Stomach smooth muscle (tissue), 2 donors: ENCODE results near the gene NARS2.

ENCODE experiments used
- H3K27ac ChIP-seq: one replicate; pipeline ENCODE4 v1.7.0; 2013; ENCODE audit warnings: mild to moderate bottlenecking, low read length, inconsistent platforms
- H3K27me3 ChIP-seq, 2 donors: one replicate each; pipeline ENCODE4 v1.7.0; 2013; ENCODE audit warnings: low read length in 2 of 2; ENCODE audit not compliant: insufficient read depth in 2 of 2, control insufficient read depth in 1 of 2
- H3K36me3 ChIP-seq, 2 donors: one replicate each; pipeline ENCODE4 v1.7.0; 2013; ENCODE audit warnings: low read length in 2 of 2; ENCODE audit not compliant: control insufficient read depth in 2 of 2, insufficient read depth in 2 of 2
- H3K4me1 ChIP-seq: one replicate; pipeline ENCODE4 v1.7.0; 2013; ENCODE audit warnings: low read length; ENCODE audit not compliant: control insufficient read depth, insufficient read depth
- H3K4me3 ChIP-seq, 2 donors: one replicate each; pipeline ENCODE4 v1.7.0; 2013; ENCODE audit warnings: low read length in 2 of 2
- H3K9ac ChIP-seq, 2 donors: one replicate each; pipeline ENCODE4 v1.7.0; 2013; ENCODE audit warnings: low read length in 2 of 2, mild to moderate bottlenecking in 1 of 2
- H3K9me3 ChIP-seq, 2 donors: one replicate each; pipeline ENCODE4 v1.7.0; 2013; ENCODE audit warnings: low read length in 2 of 2; ENCODE audit not compliant: control insufficient read depth in 2 of 2
- donor health status: healthy.
- donor health status: Pancreatic carcinoma.

NARS2 gene

DNA sequence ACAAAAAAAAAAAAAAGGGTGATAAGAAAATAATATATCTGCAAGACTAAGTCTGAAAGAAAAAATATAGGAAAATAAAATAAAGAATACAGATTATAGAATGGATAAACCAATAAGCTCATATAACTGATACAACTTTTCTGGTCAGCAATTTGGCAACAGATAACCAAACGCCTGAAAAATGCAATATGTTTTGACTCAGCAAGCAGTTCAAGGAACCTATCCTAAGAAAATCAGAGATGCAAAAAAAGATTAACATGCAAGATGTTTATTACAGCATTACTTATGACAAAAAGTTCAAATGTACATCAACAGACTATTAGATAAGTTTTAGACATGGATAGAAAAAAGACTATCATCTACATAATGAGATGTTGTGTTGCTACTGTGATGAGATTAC is 129.9 kb downstream of the NARS2 start:
- no peaks in the 10 kb centered on the region for H3K4me1 ChIP-seq
- H3K27me3 ChIP-seq: no peaks in the 10 kb centered on the region
- H3K27ac ChIP-seq: no peak overlapping the region
- H3K9ac ChIP-seq: no peak overlapping the region
- no peaks in the 10 kb centered on the region for H3K9me3 ChIP-seq
- peaks cover 0 to 9% of the 10 kb centered on the region in 2 donors for H3K36me3 ChIP-seq
- H3K4me3 ChIP-seq: no peak overlapping the region

DNA sequence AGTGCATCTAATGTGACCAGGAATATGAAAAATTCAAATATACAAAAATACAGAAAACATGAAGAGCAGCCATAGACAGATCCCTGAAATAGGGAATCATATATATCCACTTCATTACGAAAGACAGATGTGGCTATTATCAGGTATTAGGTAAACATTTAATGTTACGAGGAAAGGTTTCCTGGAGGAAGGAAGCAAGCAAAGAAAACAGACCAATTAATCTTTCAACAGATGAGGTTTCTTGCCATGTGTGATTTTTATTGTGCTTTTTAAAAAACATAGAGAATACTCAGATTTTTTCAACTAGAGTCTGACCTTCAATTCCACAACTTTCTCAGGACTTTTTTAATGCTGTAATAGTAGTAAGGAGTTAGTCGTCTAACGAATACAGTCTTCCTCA is 132.7 kb downstream of the NARS2 start:
- H3K27ac ChIP-seq: no peak overlapping the region
- no peaks in the 10 kb centered on the region for H3K4me1 ChIP-seq
- no peak overlapping the region for H3K9ac ChIP-seq

DNA sequence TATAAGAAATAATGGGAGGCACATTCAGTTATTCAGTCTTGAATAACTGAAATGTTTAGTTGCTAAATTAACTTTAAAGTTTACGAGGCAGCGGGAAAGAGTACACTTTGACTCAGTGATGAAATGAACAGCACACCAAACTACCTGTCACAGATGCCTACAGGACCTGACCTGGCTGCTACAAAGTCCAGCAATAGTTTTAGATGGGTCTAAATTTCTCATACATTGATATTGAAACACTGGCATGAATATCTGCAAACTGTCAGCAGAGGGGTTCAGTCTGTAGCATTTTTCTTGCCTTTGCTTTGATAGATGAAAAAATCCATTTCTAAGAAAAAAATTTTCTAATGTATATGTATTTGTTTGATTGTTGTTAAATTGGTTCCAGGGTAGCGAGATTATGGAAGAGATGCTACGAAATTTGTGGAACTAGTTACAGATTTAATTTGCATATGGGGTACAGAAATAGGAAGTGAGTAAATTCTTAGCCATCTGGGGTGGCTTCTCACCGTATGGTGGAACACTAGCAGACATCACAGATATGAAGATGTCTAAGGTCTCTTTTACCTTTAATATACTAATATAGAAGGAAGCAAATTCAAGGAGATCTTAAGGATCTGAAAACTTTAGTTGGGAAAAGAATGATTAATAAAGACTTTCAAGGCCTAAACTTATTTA is 136.2 kb downstream of the NARS2 start:
- Histone ChIP-seq H3K9ac (no peak overlapping the region), H3K9me3 (no peaks in the 10 kb centered on the region), H3K36me3 (peaks cover 0 to 9% of the 10 kb centered on the region in 2 donors), H3K4me3 (no peak overlapping the region), H3K27ac (no peak overlapping the region), H3K27me3 (no peaks in the 10 kb centered on the region), H3K4me1 (no peaks in the 10 kb centered on the region)

More for the DNA sequence above, 132.7 kb downstream of the NARS2 start:
- Histone ChIP-seq H3K27me3 (no peaks in the 10 kb centered on the region), H3K9me3 (no peaks in the 10 kb centered on the region), H3K36me3 (peaks cover 0 to 9% of the 10 kb centered on the region in 2 donors), H3K4me3 (no peak overlapping the region)

DNA sequence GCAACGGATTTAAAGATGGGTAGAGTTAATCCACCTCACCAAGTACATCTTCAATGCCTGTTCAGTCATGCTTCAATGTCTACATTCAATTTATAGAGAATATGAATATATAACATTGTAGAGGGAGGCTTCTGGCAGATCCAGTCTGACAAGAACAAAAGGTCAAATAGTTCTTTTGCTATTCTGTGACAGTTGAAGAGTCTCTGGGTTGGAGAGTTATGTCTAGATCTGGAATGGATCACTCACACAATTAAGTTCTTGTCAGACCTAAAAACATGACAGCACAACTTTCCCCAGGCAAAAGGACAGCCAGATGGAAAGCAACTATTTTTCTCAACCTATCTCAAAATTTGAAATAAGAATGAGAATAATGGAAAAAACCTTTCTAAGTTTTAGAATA is 141.7 kb downstream of the NARS2 start:
- no peaks in the 10 kb centered on the region for H3K27me3 ChIP-seq
- no peak overlapping the region for H3K4me3 ChIP-seq
- no peaks in the 10 kb centered on the region for H3K9me3 ChIP-seq
- H3K9ac ChIP-seq: no peak overlapping the region
- H3K4me1 ChIP-seq: no peaks in the 10 kb centered on the region
- no peaks in the 10 kb centered on the region for H3K36me3 ChIP-seq
- H3K27ac ChIP-seq: no peak overlapping the region

DNA sequence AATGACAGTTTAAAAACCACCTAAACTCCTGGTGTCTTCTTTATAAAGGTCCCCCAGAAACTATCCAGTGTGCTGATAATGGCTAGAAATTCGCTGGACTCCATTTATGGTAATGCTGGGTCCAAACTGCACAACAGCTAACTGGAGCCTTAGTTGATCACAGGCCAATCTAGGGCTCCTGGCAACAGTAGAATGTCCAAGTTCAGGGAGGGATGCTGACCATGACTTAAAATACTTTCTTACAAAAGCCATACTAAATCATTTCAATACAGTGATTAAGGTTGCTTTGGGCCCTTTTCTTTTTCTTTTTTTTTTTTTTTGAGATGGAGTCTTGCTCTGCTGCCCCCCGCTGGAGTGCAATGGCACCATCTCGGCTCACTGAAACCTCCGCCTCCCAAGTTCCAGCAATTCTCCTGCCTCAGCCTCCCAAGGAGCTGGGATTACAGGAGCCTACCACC is 142.6 kb downstream of the NARS2 start:
- no peaks in the 10 kb centered on the region for H3K36me3 ChIP-seq

DNA sequence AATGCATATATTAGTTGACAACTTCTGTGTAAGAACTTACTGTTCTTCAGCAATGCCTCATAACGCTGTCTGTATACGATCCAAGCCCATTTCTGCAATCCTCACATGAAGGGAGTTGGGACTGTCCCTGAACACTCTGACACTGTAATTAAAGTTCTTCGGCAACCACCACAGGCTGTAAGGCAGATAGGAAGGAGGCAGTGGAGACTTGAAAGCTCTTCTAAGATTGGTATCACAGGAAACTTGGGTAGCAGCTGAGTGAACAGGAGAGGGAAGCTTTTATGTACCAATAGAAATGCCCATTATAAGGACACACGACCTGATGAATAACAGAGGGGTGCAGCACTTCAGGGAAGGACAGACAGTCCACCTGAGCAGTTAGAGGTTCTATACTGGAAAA is 145.0 kb downstream of the NARS2 start:
- Histone ChIP-seq H3K4me3 (no peak overlapping the region), H3K27ac (no peak overlapping the region), H3K27me3 (no peaks in the 10 kb centered on the region), H3K9me3 (no peaks in the 10 kb centered on the region), H3K36me3 (no peaks in the 10 kb centered on the region), H3K4me1 (no peaks in the 10 kb centered on the region), H3K9ac (no peak overlapping the region)

More for the DNA sequence above, 142.6 kb downstream of the NARS2 start:
- Histone ChIP-seq H3K4me1 (no peaks in the 10 kb centered on the region), H3K9ac (no peak overlapping the region), H3K27ac (no peak overlapping the region), H3K4me3 (no peak overlapping the region), H3K9me3 (no peaks in the 10 kb centered on the region), H3K27me3 (no peaks in the 10 kb centered on the region)

DNA sequence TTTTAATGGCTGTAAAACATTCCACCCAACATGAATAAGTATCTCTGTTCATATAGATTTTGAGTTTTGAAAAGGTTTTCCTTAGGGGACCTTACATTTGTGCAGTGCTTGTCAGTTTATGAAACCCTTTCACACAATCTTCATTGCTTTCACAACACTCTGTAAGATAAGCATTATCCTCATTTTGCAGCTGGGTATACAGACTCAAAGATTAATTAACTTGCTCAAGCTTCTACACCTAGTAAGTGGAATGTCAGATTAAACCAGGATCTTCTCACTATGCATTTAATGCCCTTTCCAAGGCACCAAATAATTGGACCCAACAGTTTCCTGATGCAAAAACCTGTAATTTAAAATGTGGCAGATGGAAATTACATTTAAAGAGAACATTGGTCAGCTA is 145.5 kb downstream of the NARS2 start:
- Histone ChIP-seq H3K4me3 (no peak overlapping the region), H3K36me3 (no peaks in the 10 kb centered on the region), H3K9me3 (no peaks in the 10 kb centered on the region), H3K4me1 (no peaks in the 10 kb centered on the region), H3K27me3 (no peaks in the 10 kb centered on the region), H3K27ac (no peak overlapping the region), H3K9ac (no peak overlapping the region)

DNA sequence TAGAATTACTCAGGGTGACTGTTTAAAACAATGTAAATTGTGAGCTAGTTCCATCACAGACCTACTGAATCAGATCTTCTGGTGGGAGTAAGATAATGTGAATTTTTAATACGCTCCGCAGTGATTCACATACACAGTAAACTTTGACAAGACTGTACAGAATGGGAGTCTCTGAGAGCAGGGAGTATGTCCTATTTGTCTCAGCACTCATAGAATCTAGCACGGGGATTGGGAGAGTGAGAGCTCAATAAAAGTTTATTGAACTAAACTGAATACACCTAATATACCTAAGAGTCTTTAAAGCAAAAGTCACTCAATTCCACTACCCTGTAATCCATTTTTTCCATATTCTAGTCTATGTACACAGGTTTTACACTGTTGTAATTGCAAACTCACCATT is 145.9 kb downstream of the NARS2 start:
- Histone ChIP-seq H3K4me3 (no peak overlapping the region), H3K27ac (no peak overlapping the region), H3K9me3 (no peaks in the 10 kb centered on the region)

DNA sequence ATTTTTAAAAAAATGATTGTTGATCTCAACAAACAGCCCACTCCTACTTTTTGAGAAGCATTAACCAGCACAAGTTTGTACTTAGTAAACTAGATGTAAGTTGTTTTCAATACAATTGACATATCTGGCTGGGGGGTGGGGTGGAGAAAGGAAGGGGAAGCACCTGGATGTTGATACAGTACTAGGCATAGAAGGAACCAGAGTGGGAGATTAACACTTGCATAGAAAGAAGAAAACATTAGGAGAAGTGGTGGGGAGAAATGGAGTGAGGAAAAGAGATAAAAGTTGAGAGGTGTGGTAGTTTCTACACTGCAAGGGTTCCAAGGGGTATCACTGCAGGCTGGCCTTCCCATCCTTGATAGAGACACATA is 146.4 kb downstream of the NARS2 start:
- no peaks in the 10 kb centered on the region for H3K9me3 ChIP-seq
- H3K9ac ChIP-seq: no peak overlapping the region
- H3K36me3 ChIP-seq: no peaks in the 10 kb centered on the region
- no peak overlapping the region for H3K27ac ChIP-seq
- no peak overlapping the region for H3K4me3 ChIP-seq
- H3K4me1 ChIP-seq: no peaks in the 10 kb centered on the region
- no peaks in the 10 kb centered on the region for H3K27me3 ChIP-seq

More for the DNA sequence above, 145.9 kb downstream of the NARS2 start:
- Histone ChIP-seq H3K4me1 (no peaks in the 10 kb centered on the region), H3K9ac (no peak overlapping the region), H3K36me3 (no peaks in the 10 kb centered on the region), H3K27me3 (no peaks in the 10 kb centered on the region)

DNA sequence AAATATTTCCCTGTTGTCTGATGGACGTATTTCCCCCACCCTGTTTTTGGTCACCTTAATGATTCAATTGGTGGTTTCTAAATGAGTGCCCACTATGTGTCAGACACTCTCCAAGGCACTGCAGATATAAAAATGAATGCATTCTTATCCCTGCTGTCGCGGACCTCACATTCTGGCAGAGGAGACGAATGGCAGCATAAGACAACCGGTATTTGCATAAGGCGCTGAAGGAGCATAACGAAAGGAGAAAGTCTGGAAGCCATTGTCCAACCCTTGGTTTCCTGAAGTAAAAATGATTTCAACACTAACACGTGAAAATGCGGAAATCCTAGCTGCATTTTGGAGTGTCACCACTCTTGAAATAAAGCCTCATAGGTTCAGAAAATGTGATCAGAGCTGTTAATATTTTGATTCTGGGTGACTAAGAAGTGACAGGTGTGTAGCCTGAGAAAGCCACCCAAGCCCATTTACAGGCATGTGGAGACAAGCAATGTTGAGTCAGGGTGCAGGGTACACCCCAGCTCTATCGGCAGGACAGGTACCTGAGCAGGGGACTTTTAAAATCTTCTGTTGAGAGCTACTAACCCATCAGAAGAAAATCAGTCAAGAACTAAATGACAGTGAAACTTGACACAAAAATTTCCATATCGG is 146.9 kb downstream of the NARS2 start:
- H3K27ac ChIP-seq: no peak overlapping the region
- no peaks in the 10 kb centered on the region for H3K9me3 ChIP-seq
- H3K9ac ChIP-seq: no peak overlapping the region
- no peaks in the 10 kb centered on the region for H3K36me3 ChIP-seq
- no peaks in the 10 kb centered on the region for H3K4me1 ChIP-seq
- H3K27me3 ChIP-seq: no peaks in the 10 kb centered on the region
- no peak overlapping the region for H3K4me3 ChIP-seq

DNA sequence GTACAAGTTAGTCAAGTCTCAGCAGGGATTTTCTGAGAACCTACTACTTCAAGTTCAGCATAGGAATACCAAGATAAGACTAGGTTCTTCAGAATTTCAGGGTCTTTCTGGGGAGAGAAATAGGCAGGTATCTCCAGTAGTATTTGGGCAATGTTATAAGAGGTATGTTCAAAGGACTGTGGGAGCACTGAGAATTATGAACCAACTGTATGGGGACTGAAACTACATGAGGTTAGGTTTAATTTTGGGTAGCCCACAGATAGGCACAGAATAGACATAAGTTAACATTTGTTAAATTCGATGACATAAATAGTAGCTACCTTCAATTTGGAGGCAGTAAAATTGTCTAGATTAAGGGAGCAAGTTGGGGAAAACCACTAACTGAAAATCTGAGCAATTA is 147.8 kb downstream of the NARS2 start:
- Histone ChIP-seq H3K4me1 (no peaks in the 10 kb centered on the region), H3K9ac (no peak overlapping the region), H3K27ac (no peak overlapping the region), H3K4me3 (no peak overlapping the region), H3K27me3 (no peaks in the 10 kb centered on the region), H3K36me3 (no peaks in the 10 kb centered on the region), H3K9me3 (no peaks in the 10 kb centered on the region)
